Ascending aorta (tissue), 2 donors: ENCODE data around the gene ANKRD33B. TPM values are rescaled to one million over a fixed set of nuclear protein-coding genes. Genes with fewer than 3 reads are reported as not detected.

Source experiments
- DNase-seq, 2 donors: peaks; one replicate each; pipeline ENCODE4 v3.0.0-alpha.2; 2019; ENCODE audit warnings: low spot score in 2 of 2
- H3K27ac ChIP-seq, 2 donors: fragments of 200-600 bp; sonication (generic); one replicate each; pipeline ENCODE4 v1.5.1; 2016 to 2017; ENCODE audit warnings: mild to moderate bottlenecking in 1 of 2
- H3K27me3 ChIP-seq: fragments of 200-600 bp; sonication (generic); one replicate; pipeline ENCODE4 v1.5.1; 2017
- H3K36me3 ChIP-seq, 2 donors: fragments of 200-600 bp; sonication (generic); one replicate each; pipeline ENCODE4 v1.5.1; 2016
- H3K4me1 ChIP-seq, 2 donors: fragments of 200-600 bp; sonication (generic); one replicate each; pipeline ENCODE4 v1.5.1; 2016 to 2017; ENCODE audit warnings: mild to moderate bottlenecking in 1 of 2
- H3K4me3 ChIP-seq, 2 donors: fragments of 200-600 bp; sonication (generic); one replicate each; pipeline ENCODE4 v1.5.1; 2016 to 2017; ENCODE audit warnings: mild to moderate bottlenecking in 1 of 2
- H3K9me3 ChIP-seq, 2 donors: fragments of 200-600 bp; sonication (generic); one replicate each; pipeline ENCODE4 v1.5.1; 2016
- CTCF ChIP-seq, 3 experiments: fragments of 200-600 bp in 2 of 3; fragments of 450-650 bp in 1 of 3; sonication (generic) in 2 of 3; IDR thresholded peaks; one replicate each; pipeline ENCODE4 v1.5.1; 2016 to 2019; ENCODE audit warnings: antibody characterized with exemption in 3 of 3, mild to moderate bottlenecking in 1 of 3, moderate library complexity in 1 of 3
- intact Hi-C: fragments of 100-400 bp; cut with DNase I; formaldehyde crosslinking; loops from one replicate; pipeline ENCODE4 v1.15.1; 2023
- total RNA-seq: library from RNA; depleted of rRNA; stranded (reverse); fragments of >200 nt; gene quantifications from one replicate; pipeline ENCODE4 v1.1.0, GENCODE V29; 2016

The ANKRD33B gene
- total RNA-seq, 1 donor from 2014 or later: 7.2 TPM

- intact Hi-C loops: no loop called here
- Histone ChIP-seq H3K36me3 (no peaks in the 10 kb centered on the region), H3K4me3 (no peak overlapping the region), H3K27me3 (no peaks in the 10 kb centered on the region), H3K27ac (no peak overlapping the region), H3K4me1 (peaks cover 0 to 7% of the 10 kb centered on the region in 2 donors), H3K9me3 (no peaks in the 10 kb centered on the region)
- DNase-seq: no peak
- no peak for TF ChIP-seq CTCF (IDR thresholded peaks at IDR 0.05)
These were observed 24.4 kb downstream of the ANKRD33B start for GRCh38 chr5:10588109-10588775.

GRCh38 chr5:10588779-10589447, 25.0 kb downstream of the ANKRD33B start:
- DNase-seq: no peak
- H3K36me3 ChIP-seq: no peaks in the 10 kb centered on the region
- no peak overlapping the region for H3K4me3 ChIP-seq
- peaks cover 0 to under 1% of the 10 kb centered on the region in 2 donors for H3K4me1 ChIP-seq
- no peak overlapping the region for H3K27ac ChIP-seq
- intact Hi-C loops: no loop called here
- no peak for TF ChIP-seq CTCF (IDR thresholded peaks at IDR 0.05)
- H3K27me3 ChIP-seq: no peaks in the 10 kb centered on the region
- no peaks in the 10 kb centered on the region for H3K9me3 ChIP-seq

- peaks cover 4% of the 10 kb centered on the region in 2 donors for H3K4me1 ChIP-seq
- H3K9me3 ChIP-seq: no peaks in the 10 kb centered on the region
- no peak for TF ChIP-seq CTCF (IDR thresholded peaks at IDR 0.05)
- H3K27ac ChIP-seq: peak overlapping the region; percentile 13 to 49
- no peaks in the 10 kb centered on the region for H3K36me3 ChIP-seq
- H3K27me3 ChIP-seq: no peaks in the 10 kb centered on the region
- DNase-seq: no peak
- H3K4me3 ChIP-seq: no peak overlapping the region
- intact Hi-C loops: loop anchor here (10.0 kb wide), 1 partner anchor 236 kb away; the partner anchor contains the start of gene MARCHF6
These were observed 26.5 kb downstream of the ANKRD33B start for GRCh38 chr5:10590226-10590999.

GRCh38 chr5:10591159-10591558, 27.3 kb downstream of the ANKRD33B start:
- no peaks in the 10 kb centered on the region for H3K9me3 ChIP-seq
- DNase-seq: no peak
- intact Hi-C loops: loop anchor here (10.0 kb wide), 1 partner anchor 236 kb away; the partner anchor contains the start of gene MARCHF6
- no peak for TF ChIP-seq CTCF (IDR thresholded peaks at IDR 0.05)
- peaks cover 5 to 10% of the 10 kb centered on the region in 2 donors for H3K4me1 ChIP-seq
- H3K36me3 ChIP-seq: no peaks in the 10 kb centered on the region
- peak overlapping the region in 1 of 2 donors; percentile 34 for H3K27ac ChIP-seq
- H3K4me3 ChIP-seq: no peak overlapping the region
- no peaks in the 10 kb centered on the region for H3K27me3 ChIP-seq

- H3K9me3 ChIP-seq: no peaks in the 10 kb centered on the region
- intact Hi-C loops: loop anchor here (10.0 kb wide), 1 partner anchor 237 kb away; the partner anchor contains the start of gene MARCHF6
- H3K4me3 ChIP-seq: no peak overlapping the region
- peaks cover 6 to 14% of the 10 kb centered on the region in 2 donors for H3K4me1 ChIP-seq
- H3K36me3 ChIP-seq: no peaks in the 10 kb centered on the region
- DNase-seq: no peak
- no peak for TF ChIP-seq CTCF (IDR thresholded peaks at IDR 0.05)
- H3K27ac ChIP-seq: no peak overlapping the region
- H3K27me3 ChIP-seq: no peaks in the 10 kb centered on the region
These were observed 28.1 kb downstream of the ANKRD33B start for GRCh38 chr5:10591966-10592365.
